Spleen (tissue), 11 donors: ENCODE measurements around the gene ST6GALNAC3. TPM values are rescaled to one million over a fixed set of nuclear protein-coding genes. Genes with fewer than 3 reads are reported as not detected.

ENCODE experiments used
- DNase-seq: peaks from one replicate; pipeline ENCODE4 v3.0.0-alpha.2; 2020
- H3K27ac ChIP-seq, 8 donors: fragments of 200-600 bp; sonication (generic) in 7 of 8; 1 replicate in 4 of 8; 2 replicates in 4 of 8; pipeline versions ENCODE4 v1.5.0 to v1.8.0; 2016 to 2021; ENCODE audit warnings: inconsistent platforms in 4 of 8, mild to moderate bottlenecking in 4 of 8, moderate library complexity in 1 of 8
- H3K27me3 ChIP-seq, 7 donors: fragments of 200-600 bp; sonication (generic) in 6 of 7; replicated peaks in 1 of 7; 1 replicate in 4 of 7; 2 replicates in 3 of 7; pipeline versions ENCODE4 v1.5.0 to v1.8.0; 2016 to 2021; ENCODE audit warnings: inconsistent platforms in 3 of 7, mild to moderate bottlenecking in 1 of 7
- H3K36me3 ChIP-seq, 6 donors: fragments of 200-600 bp; sonication (generic) in 5 of 6; 1 replicate in 4 of 6; 2 replicates in 2 of 6; pipeline versions ENCODE4 v1.5.0 to v1.8.0; 2016 to 2021; ENCODE audit warnings: inconsistent platforms in 2 of 6
- H3K4me1 ChIP-seq, 6 donors: fragments of 200-600 bp; sonication (generic) in 5 of 6; 1 replicate in 3 of 6; 2 replicates in 3 of 6; pipeline versions ENCODE4 v1.5.0 to v1.8.0; 2016 to 2021; ENCODE audit warnings: inconsistent platforms in 3 of 6
- H3K4me3 ChIP-seq, 8 donors: fragments of 200-600 bp; sonication (generic) in 7 of 8; 1 replicate in 4 of 8; 2 replicates in 4 of 8; pipeline versions ENCODE4 v1.5.0 to v1.8.0; 2016 to 2021; ENCODE audit warnings: inconsistent platforms in 4 of 8, mild to moderate bottlenecking in 4 of 8, moderate library complexity in 2 of 8
- H3K9me3 ChIP-seq, 8 donors: fragments of 200-600 bp; sonication (generic) in 7 of 8; 1 replicate in 4 of 8; 2 replicates in 4 of 8; pipeline versions ENCODE4 v1.5.0 to v1.8.0; 2016 to 2021; ENCODE audit warnings: inconsistent platforms in 4 of 8
- POLR2A ChIP-seq, 3 donors: fragments of 450-650 bp; IDR thresholded peaks; one replicate each; pipeline ENCODE4 v1.5.1; 2017; ENCODE audit warnings: antibody characterized with exemption in 3 of 3, mild to moderate bottlenecking in 1 of 3
- POLR2AphosphoS5 ChIP-seq, 3 donors: sonication (generic); formaldehyde crosslinking; IDR thresholded peaks; one replicate each; pipeline ENCODE4 v1.5.1; 2017; ENCODE audit warnings: antibody characterized with exemption in 3 of 3
- WGBS, 5 donors: extraction: QIAGEN DNeasy Blood & Tissue Kit in 3 of 5; methylation state at CpG; one replicate each; pipeline versions ENCODE4 v1.1.5 to v1.1.7; 2013 to 2018; 5-methylcytosine and 5-hydroxymethylcytosine counted together
- intact Hi-C: fragments of 100-400 bp; cut with DNase I; formaldehyde crosslinking; loops from one replicate; pipeline ENCODE4 v1.15.0; 2023; ENCODE audit warnings: low total_unique reads
- polyA plus RNA-seq, 3 donors: library from polyadenylated mRNA; stranded (reverse); fragments of 200-250 nt; gene quantifications; one replicate each; pipeline ENCODE4 v1.2.1, GENCODE V29; 2013
- total RNA-seq, 7 donors: library from RNA; depleted of rRNA in 3 of 7; stranded (reverse); fragments of >200 nt in 3 of 7; fragmentation: NEBNext Ultra II Directional in 4 of 7; extraction: Animal tissue kit (Norgen Biotek cat#: 25700) in 4 of 7; gene quantifications; one replicate each; pipeline versions ENCODE4 v1.1.0 to v1.2.1, GENCODE V29; 2016 to 2021
- TF ChIP-seq, protein P1 (sequence below), 11 experiments: fragments of 200-600 bp in 7 of 11; fragments of 450-650 bp in 4 of 11; sonication (generic) in 4 of 11; IDR thresholded peaks in 8 of 11; conservative IDR thresholded peaks in 3 of 11; 1 replicate in 7 of 11; 2 replicates in 4 of 11; pipeline versions ENCODE4 v1.4.0 to v1.8.0; 2016 to 2021; ENCODE audit warnings: antibody characterized with exemption in 11 of 11, inconsistent platforms in 4 of 11, mild to moderate bottlenecking in 1 of 11
- donor health status: healthy with polysubstance abuse.
- donor health status: DM: no; HTN: no; CAD: no; lungs with moderate emphysema.
- donor health status: DM: no; HTN: no; CAD: no.
- donor health status: Bipolar disorder and iron deficiency.
- donor health status: healthy.
- donor health status: DM: no; HTN: no; CAD: no.
- donor health status: DM: yes; HTN: yes; CAD: no.

The ST6GALNAC3 gene
- total and polyA plus RNA-seq, 10 donors, result 0.93 to 24.7 (median 10.1) TPM

DNA sequence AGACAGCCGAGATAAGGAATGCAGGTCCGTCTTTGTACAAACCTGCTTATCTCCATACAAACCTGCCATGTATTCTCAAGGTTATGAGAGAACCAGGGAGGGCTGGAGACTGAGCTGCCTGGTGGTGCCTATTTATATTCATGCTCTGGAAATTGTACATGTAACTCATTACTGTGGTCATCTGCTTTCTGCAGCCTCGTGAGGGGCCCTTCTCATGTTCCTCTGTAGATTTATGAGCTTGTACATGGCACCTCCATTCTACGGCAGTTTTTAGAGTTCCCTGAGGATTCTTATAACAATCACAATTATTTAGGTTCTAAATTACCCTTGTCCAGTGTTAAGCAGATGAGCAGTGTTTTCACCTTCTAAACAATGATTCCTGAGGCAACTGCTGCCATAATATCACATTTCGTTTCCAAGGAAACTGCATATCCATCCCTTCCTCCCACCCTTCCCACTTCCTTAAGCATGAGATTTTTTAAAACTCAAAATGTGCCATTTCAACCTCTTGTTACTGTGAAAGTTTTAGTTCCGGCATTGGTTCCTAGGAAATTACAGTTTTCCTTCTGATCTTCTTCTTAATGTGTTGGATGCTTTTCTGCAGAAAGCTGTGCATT, 112.1 kb downstream of the ST6GALNAC3 start:
- Histone ChIP-seq H3K27ac (no peak overlapping the region), H3K4me3 (no peak overlapping the region), H3K27me3 (no peaks in the 10 kb centered on the region), H3K9me3 (no peaks in the 10 kb centered on the region), H3K36me3 (no peaks in the 10 kb centered on the region), H3K4me1 (peaks cover 0 to 6% (median 0%) of the 10 kb centered on the region in 6 donors)
- TF ChIP-seq POLR2AphosphoS5 (IDR thresholded peaks at IDR 0.05) (no peak), POLR2A (IDR thresholded peaks at IDR 0.05) (no peak)
- TF ChIP-seq, protein P1, sequence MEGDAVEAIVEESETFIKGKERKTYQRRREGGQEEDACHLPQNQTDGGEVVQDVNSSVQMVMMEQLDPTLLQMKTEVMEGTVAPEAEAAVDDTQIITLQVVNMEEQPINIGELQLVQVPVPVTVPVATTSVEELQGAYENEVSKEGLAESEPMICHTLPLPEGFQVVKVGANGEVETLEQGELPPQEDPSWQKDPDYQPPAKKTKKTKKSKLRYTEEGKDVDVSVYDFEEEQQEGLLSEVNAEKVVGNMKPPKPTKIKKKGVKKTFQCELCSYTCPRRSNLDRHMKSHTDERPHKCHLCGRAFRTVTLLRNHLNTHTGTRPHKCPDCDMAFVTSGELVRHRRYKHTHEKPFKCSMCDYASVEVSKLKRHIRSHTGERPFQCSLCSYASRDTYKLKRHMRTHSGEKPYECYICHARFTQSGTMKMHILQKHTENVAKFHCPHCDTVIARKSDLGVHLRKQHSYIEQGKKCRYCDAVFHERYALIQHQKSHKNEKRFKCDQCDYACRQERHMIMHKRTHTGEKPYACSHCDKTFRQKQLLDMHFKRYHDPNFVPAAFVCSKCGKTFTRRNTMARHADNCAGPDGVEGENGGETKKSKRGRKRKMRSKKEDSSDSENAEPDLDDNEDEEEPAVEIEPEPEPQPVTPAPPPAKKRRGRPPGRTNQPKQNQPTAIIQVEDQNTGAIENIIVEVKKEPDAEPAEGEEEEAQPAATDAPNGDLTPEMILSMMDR (IDR thresholded peaks at IDR 0.05 in 8 of 11, conservative IDR thresholded peaks at IDR 0.05 in 3 of 11), result no peak
- no peak for DNase-seq
- intact Hi-C loops, result no loop called here
- WGBS, 5 donors, result 80 to 94% (median 86%) methylated on average over 6 of the region's 6 CpGs

DNA sequence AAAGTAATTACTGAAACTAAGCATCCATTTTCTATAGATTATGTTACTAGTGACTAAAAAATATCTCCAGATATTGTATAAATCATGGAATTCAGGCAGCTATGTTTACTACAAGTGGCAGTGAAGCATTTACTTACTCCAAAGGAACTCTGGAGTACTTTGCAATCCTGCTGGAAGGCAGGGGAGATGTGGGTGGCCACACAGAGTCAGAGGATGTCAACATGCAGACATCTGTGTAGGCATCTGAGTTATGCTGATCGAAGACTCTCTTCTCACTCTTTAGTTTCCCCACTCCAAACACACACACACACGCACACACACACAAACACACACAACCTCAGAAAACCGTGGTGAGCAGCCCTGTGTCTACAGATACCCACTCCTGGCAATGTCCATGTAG, 112.9 kb downstream of the ST6GALNAC3 start:
- Histone ChIP-seq H3K27me3 (no peaks in the 10 kb centered on the region), H3K4me1 (peaks cover 0 to 6% (median 0%) of the 10 kb centered on the region in 6 donors), H3K36me3 (no peaks in the 10 kb centered on the region), H3K4me3 (no peak overlapping the region), H3K27ac (no peak overlapping the region), H3K9me3 (no peaks in the 10 kb centered on the region)
- intact Hi-C loops, result no loop called here
- WGBS, 5 donors, result 82 to 91% (median 89%) methylated on average over 3 of the region's 3 CpGs
- DNase-seq, result no peak
- TF ChIP-seq, protein P1 (IDR thresholded peaks at IDR 0.05 in 8 of 11, conservative IDR thresholded peaks at IDR 0.05 in 3 of 11), result no peak
- TF ChIP-seq POLR2A (IDR thresholded peaks at IDR 0.05) (no peak), POLR2AphosphoS5 (IDR thresholded peaks at IDR 0.05) (no peak)

DNA sequence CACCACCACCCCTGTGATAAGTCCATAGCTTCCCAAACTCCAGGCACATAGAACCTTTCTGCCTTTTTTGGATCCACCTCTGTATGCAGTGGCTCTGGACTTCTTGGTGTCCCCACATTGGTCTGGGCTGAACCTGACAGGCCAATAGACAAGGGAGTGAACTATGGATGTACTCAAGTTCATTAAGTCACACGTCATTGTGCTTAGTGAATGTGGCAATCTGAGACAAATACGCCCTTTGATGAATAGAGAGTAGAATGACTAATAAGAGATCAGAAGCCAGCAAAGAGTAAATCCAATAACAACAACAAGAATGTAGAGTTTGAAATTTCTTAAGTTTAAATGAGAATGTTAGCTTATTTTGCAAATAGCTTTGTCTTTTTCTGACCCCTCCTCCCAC, 114.8 kb downstream of the ST6GALNAC3 start:
- Histone ChIP-seq H3K36me3 (no peaks in the 10 kb centered on the region), H3K27me3 (no peaks in the 10 kb centered on the region), H3K4me3 (no peak overlapping the region), H3K4me1 (peaks cover 0 to 6% (median 0%) of the 10 kb centered on the region in 6 donors), H3K27ac (no peak overlapping the region), H3K9me3 (no peaks in the 10 kb centered on the region)
- TF ChIP-seq POLR2AphosphoS5 (IDR thresholded peaks at IDR 0.05) (no peak), POLR2A (IDR thresholded peaks at IDR 0.05) (no peak)
- TF ChIP-seq, protein P1 (IDR thresholded peaks at IDR 0.05 in 8 of 11, conservative IDR thresholded peaks at IDR 0.05 in 3 of 11), result no peak
- intact Hi-C loops, result no loop called here
- 47 to 93% (median 70%) methylated on average over 2 of the region's 2 CpGs for WGBS, 5 donors
- no peak for DNase-seq

DNA sequence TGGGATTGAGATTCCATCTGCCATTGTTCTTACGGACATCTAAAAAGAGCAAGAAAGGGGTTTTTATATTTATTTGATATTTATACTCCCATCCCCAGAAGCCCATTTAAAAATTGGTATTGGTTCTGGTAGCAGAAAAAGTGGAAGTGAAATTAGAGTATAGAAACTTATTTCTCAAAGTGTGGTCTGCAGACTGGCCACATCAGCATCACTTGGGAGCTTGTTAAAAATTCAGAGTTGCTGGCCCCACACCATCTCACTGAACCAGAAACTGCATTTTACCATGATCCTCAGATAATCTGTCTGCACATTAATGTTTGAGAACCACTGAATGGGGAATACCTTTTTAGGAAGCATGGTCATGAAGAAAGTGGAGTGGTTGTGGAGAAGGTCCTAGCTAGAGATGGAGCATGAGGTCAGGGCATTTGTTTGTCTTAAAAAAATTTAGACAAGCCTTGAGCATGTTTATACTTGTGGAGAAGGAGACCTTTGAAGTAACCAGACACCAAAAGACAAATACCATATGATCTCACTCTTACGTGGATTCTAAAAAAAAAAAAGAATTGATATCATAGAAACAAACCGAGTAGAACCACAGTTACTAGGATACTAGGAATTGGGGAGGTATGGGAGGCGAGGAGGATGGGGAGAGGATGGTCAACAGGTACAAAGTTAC, 116.3 kb downstream of the ST6GALNAC3 start:
- intact Hi-C loops, result no loop called here
- Histone ChIP-seq H3K9me3 (no peaks in the 10 kb centered on the region), H3K27me3 (no peaks in the 10 kb centered on the region), H3K4me3 (no peak overlapping the region), H3K36me3 (no peaks in the 10 kb centered on the region), H3K4me1 (peaks cover 0 to 6% (median 0%) of the 10 kb centered on the region in 6 donors), H3K27ac (no peak overlapping the region)
- WGBS, 5 donors, result 81 to 95% (median 85%) methylated on average over 4 of the region's 4 CpGs
- no peak for DNase-seq
- TF ChIP-seq POLR2AphosphoS5 (IDR thresholded peaks at IDR 0.05) (no peak), POLR2A (IDR thresholded peaks at IDR 0.05) (no peak)
- TF ChIP-seq, protein P1 (IDR thresholded peaks at IDR 0.05 in 8 of 11, conservative IDR thresholded peaks at IDR 0.05 in 3 of 11), result no peak
